Trophoblast cell (in vitro differentiated cells and primary cell): ENCODE results near the gene SSH2.
A peak's percentile ranks its signal among the peaks of the same experiment; 100 is the strongest.

Source experiments
- DNase-seq, 2 donors: peaks; one replicate each; pipeline ENCODE4 v3.0.0-alpha.2; 2016
- H2AFZ ChIP-seq: 2 replicates; pipeline ENCODE4 v1.6.1; 2013; ENCODE audit warnings: low read length, moderate library complexity, mild to moderate bottlenecking; ENCODE audit not compliant: insufficient read depth, poor library complexity
- H2AK5ac ChIP-seq: 2 replicates; pipeline ENCODE4 v1.6.1; 2013; ENCODE audit warnings: mild to moderate bottlenecking, low read length
- H2BK120ac ChIP-seq: 2 replicates; pipeline ENCODE4 v1.6.1; 2013; ENCODE audit warnings: low read length, mild to moderate bottlenecking, moderate library complexity; ENCODE audit not compliant: insufficient read depth, poor library complexity
- H2BK12ac ChIP-seq: 2 replicates; pipeline ENCODE4 v1.6.1; 2013; ENCODE audit warnings: mild to moderate bottlenecking, low read length, moderate library complexity
- H2BK5ac ChIP-seq: 2 replicates; pipeline ENCODE4 v1.6.1; 2013; ENCODE audit warnings: low read length, low read depth, moderate library complexity, mild to moderate bottlenecking; ENCODE audit not compliant: poor library complexity
- H3K14ac ChIP-seq: 2 replicates; pipeline ENCODE4 v1.6.1; 2013; ENCODE audit warnings: mild to moderate bottlenecking, low read length
- H3K18ac ChIP-seq: 2 replicates; pipeline ENCODE4 v1.6.1; 2013; ENCODE audit warnings: mild to moderate bottlenecking, low read length
- H3K23ac ChIP-seq: 2 replicates; pipeline ENCODE4 v1.6.1; 2013; ENCODE audit warnings: low read length
- H3K27ac ChIP-seq: 2 replicates; pipeline ENCODE4 v1.5.1; 2013; ENCODE audit warnings: low read depth, mild to moderate bottlenecking, inconsistent platforms, low read length, moderate library complexity
- H3K27me3 ChIP-seq: 2 replicates; pipeline ENCODE4 v1.6.1; 2013; ENCODE audit warnings: inconsistent platforms, mild to moderate bottlenecking, low read length, moderate library complexity; ENCODE audit not compliant: insufficient read depth
- H3K36me3 ChIP-seq, 2 experiments: 1 replicate in 1 of 2; 2 replicates in 1 of 2; pipeline ENCODE4 v1.6.1; 2013; ENCODE audit warnings: low read length in 2 of 2, mild to moderate bottlenecking in 2 of 2, moderate library complexity in 1 of 2; ENCODE audit not compliant: insufficient read depth in 2 of 2, control insufficient read depth in 1 of 2
- H3K4ac ChIP-seq: 2 replicates; pipeline ENCODE4 v1.6.1; 2013; ENCODE audit warnings: low read depth, mild to moderate bottlenecking, low read length, moderate library complexity
- H3K4me1 ChIP-seq, 2 experiments: 1 replicate in 1 of 2; 2 replicates in 1 of 2; pipeline ENCODE4 v1.6.1; 2013; ENCODE audit warnings: low read length in 2 of 2, mild to moderate bottlenecking in 2 of 2, moderate library complexity in 1 of 2; ENCODE audit not compliant: insufficient read depth in 2 of 2, control insufficient read depth in 1 of 2
- H3K4me2 ChIP-seq: 2 replicates; pipeline ENCODE4 v1.6.1; 2013; ENCODE audit warnings: inconsistent platforms, mild to moderate bottlenecking, low read length, moderate library complexity
- H3K4me3 ChIP-seq: 2 replicates; pipeline ENCODE4 v1.5.1; 2013; ENCODE audit warnings: mild to moderate bottlenecking, low read depth, low read length, inconsistent platforms
- H3K79me1 ChIP-seq: one replicate; pipeline ENCODE4 v1.6.1; 2013; ENCODE audit warnings: low read length
- H3K79me2 ChIP-seq: 2 replicates; pipeline ENCODE4 v1.6.1; 2013; ENCODE audit warnings: low read length, mild to moderate bottlenecking; ENCODE audit not compliant: control insufficient read depth, insufficient read depth, poor library complexity
- H3K9ac ChIP-seq: 2 replicates; pipeline ENCODE4 v1.6.1; 2013; ENCODE audit warnings: mild to moderate bottlenecking, low read length
- H3K9me3 ChIP-seq: 2 replicates; pipeline ENCODE4 v1.6.1; 2013; ENCODE audit warnings: low read depth, mild to moderate bottlenecking, control low read depth, inconsistent platforms, low read length; ENCODE audit not compliant: insufficient read depth
- H4K12ac ChIP-seq: 2 replicates; pipeline ENCODE4 v1.6.1; 2013; ENCODE audit warnings: low read depth, mild to moderate bottlenecking, low read length, moderate library complexity
- H4K8ac ChIP-seq: 2 replicates; pipeline ENCODE4 v1.6.1; 2013; ENCODE audit warnings: low read depth, mild to moderate bottlenecking, low read length, moderate library complexity
- H4K91ac ChIP-seq: one replicate; pipeline ENCODE4 v1.6.1; 2013; ENCODE audit warnings: low read depth, mild to moderate bottlenecking, low read length, moderate library complexity
- WGBS: extraction: QIAGEN DNeasy Blood & Tissue Kit; methylation state at CpG from one replicate; pipeline ENCODE4 v1.1.7; 2013; ENCODE audit warnings: missing lambda C conversion rate; ENCODE audit not compliant: insufficient read length, insufficient coverage; ENCODE audit errors: extremely low coverage; 5-methylcytosine and 5-hydroxymethylcytosine counted together

Gene SSH2

DNA sequence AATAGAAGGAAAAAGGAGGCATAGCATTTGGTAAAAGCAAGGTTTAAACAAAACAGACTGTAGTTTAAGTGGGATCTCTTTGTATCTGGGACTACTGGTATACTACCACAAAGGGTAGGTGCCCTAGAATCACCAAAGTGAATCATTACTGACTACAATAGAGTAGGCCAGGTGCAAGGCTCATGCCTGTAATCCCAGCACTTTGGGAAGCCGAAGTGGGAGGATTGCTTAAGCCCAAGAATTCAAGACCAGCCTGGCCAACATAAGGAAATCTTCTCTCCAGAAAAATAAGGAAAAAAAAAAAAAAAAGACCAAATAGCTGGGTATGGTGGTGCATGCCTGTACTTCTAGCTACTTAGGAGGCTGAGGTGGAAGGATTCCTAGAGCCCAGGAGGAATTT, 246.5 kb downstream of the SSH2 start:
- H3K4ac ChIP-seq: no peak overlapping the region
- H2BK120ac ChIP-seq: peak overlapping the region; percentile 53
- peaks cover 0 to 4% of the 10 kb centered on the region in 2 experiments for H3K4me1 ChIP-seq
- H3K23ac ChIP-seq: no peak overlapping the region
- no peaks in the 10 kb centered on the region for H3K9me3 ChIP-seq
- H3K79me1 ChIP-seq: peaks cover 2% of the 10 kb centered on the region
- H3K4me3 ChIP-seq: no peak overlapping the region
- H2BK12ac ChIP-seq: peak overlapping the region; percentile 13
- no peak overlapping the region for H4K12ac ChIP-seq
- peak overlapping the region; percentile 60 for H4K8ac ChIP-seq
- H3K18ac ChIP-seq: no peak overlapping the region
- H3K27me3 ChIP-seq: no peaks in the 10 kb centered on the region
- no peak overlapping the region for H2AK5ac ChIP-seq
- no peak overlapping the region for H3K9ac ChIP-seq
- H3K27ac ChIP-seq: peak overlapping the region; percentile 22
- H3K4me2 ChIP-seq: no peak overlapping the region
- H3K36me3 ChIP-seq: peaks cover 3 to 6% of the 10 kb centered on the region in 2 experiments
- H2BK5ac ChIP-seq: peak overlapping the region; percentile 56
- no peak overlapping the region for H2AFZ ChIP-seq
- WGBS: no CpG with 5 or more reads among the region's 1 CpG
- H3K14ac ChIP-seq: no peak overlapping the region
- peak; percentile 57 to 61 for DNase-seq
- no peak overlapping the region for H4K91ac ChIP-seq
- no peaks in the 10 kb centered on the region for H3K79me2 ChIP-seq

DNA sequence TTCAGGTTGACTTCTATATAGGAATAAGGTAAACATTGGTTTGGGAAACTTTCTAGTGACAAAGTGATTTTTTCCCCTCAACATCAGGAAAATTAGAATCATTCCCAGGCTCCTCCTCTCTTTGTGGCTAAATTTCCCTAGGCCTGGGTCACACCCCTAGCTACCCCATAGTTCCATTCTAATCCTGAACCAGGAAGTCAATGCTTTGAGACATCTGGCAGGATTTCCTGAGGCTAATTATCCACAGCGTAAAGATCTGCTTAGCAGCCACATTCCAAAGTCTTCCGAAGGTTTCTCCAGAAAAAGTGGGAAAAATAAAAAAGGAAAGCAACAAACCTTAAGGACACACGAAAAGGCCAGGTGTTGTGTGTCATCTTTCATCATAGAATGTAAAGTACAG, 247.0 kb downstream of the SSH2 start:
- H2BK5ac ChIP-seq: no peak overlapping the region
- H3K18ac ChIP-seq: no peak overlapping the region
- H3K79me1 ChIP-seq: peaks cover 2% of the 10 kb centered on the region
- no peaks in the 10 kb centered on the region for H3K79me2 ChIP-seq
- H2AK5ac ChIP-seq: no peak overlapping the region
- H3K9me3 ChIP-seq: no peaks in the 10 kb centered on the region
- no CpG with 5 or more reads among the region's 3 CpGs for WGBS
- H3K23ac ChIP-seq: no peak overlapping the region
- no peak overlapping the region for H4K12ac ChIP-seq
- no peaks in the 10 kb centered on the region for H3K27me3 ChIP-seq
- H3K4me2 ChIP-seq: no peak overlapping the region
- H3K14ac ChIP-seq: no peak overlapping the region
- H2BK12ac ChIP-seq: no peak overlapping the region
- H3K9ac ChIP-seq: no peak overlapping the region
- no peak overlapping the region for H2BK120ac ChIP-seq
- no peak overlapping the region for H3K4me3 ChIP-seq
- no peak overlapping the region for H4K91ac ChIP-seq
- H3K4ac ChIP-seq: no peak overlapping the region
- peaks cover 0 to 4% of the 10 kb centered on the region in 2 experiments for H3K4me1 ChIP-seq
- no peak overlapping the region for H4K8ac ChIP-seq
- peaks cover 1 to 2% of the 10 kb centered on the region in 2 experiments for H3K36me3 ChIP-seq
- H3K27ac ChIP-seq: peak overlapping the region; percentile 22
- DNase-seq: no peak
- H2AFZ ChIP-seq: no peak overlapping the region

DNA sequence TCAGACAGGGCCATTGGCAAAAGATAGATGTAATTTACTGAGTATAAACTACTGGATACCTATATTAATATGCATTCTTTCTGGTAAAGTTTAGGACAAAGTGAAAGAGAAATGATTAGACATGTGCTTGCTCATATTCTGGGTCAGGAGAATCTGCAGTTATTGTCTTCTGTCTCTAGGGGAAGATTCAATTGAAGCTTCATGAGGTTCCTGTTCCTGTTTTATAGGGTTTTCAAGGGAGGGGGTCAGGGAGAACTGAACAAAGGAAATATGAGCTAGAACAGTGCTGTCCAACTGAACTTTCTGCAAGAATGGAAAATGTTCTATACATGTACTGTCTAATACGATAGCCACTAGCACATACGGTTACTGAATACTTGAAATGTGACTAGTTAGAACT, 248.0 kb downstream of the SSH2 start:
- H2AK5ac ChIP-seq: no peak overlapping the region
- H3K18ac ChIP-seq: no peak overlapping the region
- WGBS: no CpG with 5 or more reads among the region's 2 CpGs

DNA sequence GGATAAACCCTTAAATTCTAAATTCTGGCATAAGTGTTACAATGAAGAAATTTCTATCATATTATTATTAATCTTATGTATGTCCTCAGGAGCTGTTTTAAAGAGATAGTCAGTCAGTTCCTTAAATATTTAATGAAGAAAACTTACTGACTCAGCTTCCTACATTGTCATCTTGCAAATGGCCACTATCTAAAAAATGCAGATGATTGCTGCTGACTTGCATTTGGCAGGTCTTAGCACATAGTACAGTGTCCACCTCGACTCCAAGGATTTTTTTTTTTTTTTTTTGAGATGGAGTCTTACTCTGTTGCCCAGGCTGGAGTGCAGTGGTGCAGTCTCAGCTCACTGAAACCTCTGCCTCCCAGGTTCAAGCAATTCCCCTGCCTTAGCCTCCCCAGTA, 252.2 kb downstream of the SSH2 start:
- H2BK12ac ChIP-seq: no peak overlapping the region
- no peak overlapping the region for H4K12ac ChIP-seq
- no peak overlapping the region for H3K9ac ChIP-seq
- H3K4me3 ChIP-seq: no peak overlapping the region
- no peak overlapping the region for H4K8ac ChIP-seq
- no peak overlapping the region for H4K91ac ChIP-seq
- H3K4me1 ChIP-seq: no peaks in the 10 kb centered on the region
- no peak overlapping the region for H3K14ac ChIP-seq
- WGBS: no CpG with 5 or more reads among the region's 1 CpG
- H3K4ac ChIP-seq: no peak overlapping the region
- H2BK120ac ChIP-seq: no peak overlapping the region
- no peaks in the 10 kb centered on the region for H3K9me3 ChIP-seq
- H2BK5ac ChIP-seq: no peak overlapping the region
- H2AFZ ChIP-seq: no peak overlapping the region
- peak in 1 of 2 donors; percentile 54 for DNase-seq
- H3K79me2 ChIP-seq: no peaks in the 10 kb centered on the region
- no peaks in the 10 kb centered on the region for H3K27me3 ChIP-seq
- no peak overlapping the region for H3K23ac ChIP-seq
- H3K79me1 ChIP-seq: peaks cover 2% of the 10 kb centered on the region
- H2AK5ac ChIP-seq: no peak overlapping the region
- no peak overlapping the region for H3K4me2 ChIP-seq
- H3K27ac ChIP-seq: no peak overlapping the region
- H3K18ac ChIP-seq: no peak overlapping the region
- peaks cover 2 to 7% of the 10 kb centered on the region in 2 experiments for H3K36me3 ChIP-seq

More for the DNA sequence above, 248.0 kb downstream of the SSH2 start:
- Histone ChIP-seq H3K9me3 (no peaks in the 10 kb centered on the region), H3K4me2 (no peak overlapping the region), H3K9ac (no peak overlapping the region), H3K14ac (no peak overlapping the region), H4K91ac (no peak overlapping the region), H3K4ac (no peak overlapping the region), H3K27me3 (no peaks in the 10 kb centered on the region), H3K79me1 (peaks cover 2% of the 10 kb centered on the region), H4K8ac (no peak overlapping the region), H4K12ac (no peak overlapping the region), H2BK120ac (no peak overlapping the region), H3K79me2 (no peaks in the 10 kb centered on the region), H3K4me3 (no peak overlapping the region), H3K36me3 (peaks cover 2 to 3% of the 10 kb centered on the region in 2 experiments), H2BK5ac (no peak overlapping the region), H2BK12ac (no peak overlapping the region), H3K23ac (no peak overlapping the region), H3K27ac (no peak overlapping the region), H3K4me1 (peaks cover 0 to 4% of the 10 kb centered on the region in 2 experiments), H2AFZ (no peak overlapping the region)
- DNase-seq: no peak
